A204.1 (cell line): ENCODE data around the gene PHLDA3.

Source experiments
- FAIRE-seq: peaks from 2 replicates; lab custom pipeline; 2012; peaks lifted over from hg19 to GRCh38; lab: Jason Lieb, UNC

Gene PHLDA3

DNA sequence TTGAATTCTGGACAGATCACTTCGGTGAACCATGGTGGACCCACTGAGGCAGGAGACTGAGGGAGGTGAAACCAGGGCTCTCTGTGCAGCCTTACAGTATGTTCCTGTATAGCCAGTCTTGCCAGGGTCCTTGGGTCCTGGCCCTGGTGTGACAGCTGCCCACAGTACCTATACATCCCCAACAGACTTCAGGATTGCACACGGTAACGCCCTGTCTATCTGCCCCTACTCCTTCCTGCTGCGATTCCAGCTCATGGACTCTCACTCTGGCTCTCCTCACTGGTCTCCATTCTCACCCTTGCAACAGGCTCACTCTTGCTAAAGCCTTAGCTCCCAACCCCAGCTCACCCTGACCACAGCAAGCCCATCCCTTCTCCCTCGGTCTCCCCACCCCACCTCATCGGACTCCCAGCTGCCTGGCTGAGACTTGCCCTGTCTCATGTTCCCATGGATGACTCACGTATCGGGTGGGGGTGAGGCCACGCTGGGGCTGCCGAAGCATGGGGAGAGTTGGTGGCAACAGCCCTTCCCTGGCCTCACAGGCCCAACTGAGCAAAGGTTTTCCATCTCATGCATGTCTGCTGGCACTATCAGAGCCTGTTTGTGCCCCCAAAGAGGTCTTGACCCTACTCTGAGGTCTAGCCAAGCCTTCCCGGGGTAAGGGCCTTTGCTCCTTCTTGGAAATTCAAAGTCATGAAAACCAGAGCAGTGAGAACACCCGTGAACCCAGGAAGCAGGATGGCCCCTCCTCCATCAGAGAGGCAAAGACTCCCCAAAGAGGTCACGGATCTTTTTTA is 7.1 kb downstream of the PHLDA3 start:
- FAIRE-seq, result no peak

DNA sequence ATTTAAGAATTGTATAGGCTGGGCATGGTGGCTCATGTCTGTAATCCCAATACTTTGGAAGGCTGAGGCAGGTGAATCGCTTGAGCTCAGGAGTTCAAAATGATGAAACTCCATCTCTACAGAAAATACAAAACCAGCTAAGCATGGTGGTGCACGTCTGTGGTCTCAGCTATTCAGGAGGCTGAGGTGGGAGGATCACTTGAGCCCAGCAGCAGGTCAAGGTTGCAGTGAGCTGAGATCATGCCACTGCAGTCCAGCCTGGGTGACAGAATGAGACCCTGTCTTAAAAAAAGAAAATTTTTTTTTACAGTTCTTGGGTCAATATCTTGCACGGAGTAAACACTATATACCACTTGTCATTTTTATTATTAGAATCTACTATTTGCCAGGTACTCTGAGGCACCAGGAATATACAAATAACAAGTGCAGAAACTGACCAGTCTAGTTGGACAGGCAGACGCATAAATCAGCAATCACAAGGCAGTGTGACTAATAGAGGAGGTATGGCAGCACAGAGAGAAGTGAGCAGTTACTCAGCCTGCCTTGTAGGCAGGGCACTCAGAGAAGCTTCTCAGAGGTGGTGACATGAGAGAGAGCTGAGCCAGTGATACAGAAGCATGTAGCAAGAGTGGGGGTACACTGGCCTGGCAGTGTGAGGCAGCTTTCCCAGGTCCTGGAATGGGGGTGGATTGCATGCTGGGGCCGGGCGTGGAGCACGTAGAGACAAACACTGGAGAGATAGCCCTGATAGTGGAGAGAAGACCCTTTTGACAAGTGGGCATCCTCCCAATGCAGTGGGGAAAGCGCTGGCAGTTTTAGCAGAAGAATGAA is 8.0 kb downstream of the PHLDA3 start:
- no peak for FAIRE-seq

DNA sequence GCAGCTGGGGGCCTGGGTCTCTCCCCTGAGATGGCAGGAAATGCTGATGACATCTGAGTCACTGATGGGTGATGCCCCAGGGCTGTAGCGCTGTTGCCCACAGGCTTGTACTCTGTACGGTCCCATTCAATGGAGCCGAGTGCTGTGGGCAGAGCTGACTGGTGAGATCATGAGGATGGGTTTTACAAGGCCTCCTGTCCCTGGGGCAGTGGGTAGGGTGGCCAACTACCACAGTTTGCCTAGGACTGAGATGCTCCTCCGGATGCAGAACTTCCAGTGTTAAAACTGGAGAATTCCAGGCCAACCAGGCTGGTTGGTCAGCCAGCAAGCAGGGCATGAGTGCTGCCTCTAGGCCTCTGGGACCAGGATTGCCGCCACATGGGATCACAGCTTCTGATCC is 9.2 kb downstream of the PHLDA3 start:
- no peak for FAIRE-seq

DNA sequence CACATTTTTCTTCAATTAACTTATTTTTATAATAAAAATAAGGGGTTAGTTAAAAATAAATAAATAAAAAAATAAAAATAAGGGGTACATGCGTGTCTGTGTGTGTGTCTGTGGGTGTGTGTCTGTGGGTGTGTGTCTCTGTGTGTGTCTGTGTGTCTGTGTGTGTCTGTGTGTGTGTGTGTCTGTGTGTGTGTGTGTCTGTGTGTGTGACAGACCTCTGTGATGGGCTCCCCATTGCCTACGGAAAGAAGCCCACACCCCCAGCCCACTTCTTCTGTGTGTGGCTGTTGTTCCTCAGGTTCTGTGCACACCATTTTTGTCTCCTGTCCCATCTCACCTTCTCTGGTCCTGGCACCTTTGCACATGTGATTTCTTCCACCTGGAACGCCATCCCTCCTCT is 9.9 kb downstream of the PHLDA3 start:
- no peak for FAIRE-seq

DNA sequence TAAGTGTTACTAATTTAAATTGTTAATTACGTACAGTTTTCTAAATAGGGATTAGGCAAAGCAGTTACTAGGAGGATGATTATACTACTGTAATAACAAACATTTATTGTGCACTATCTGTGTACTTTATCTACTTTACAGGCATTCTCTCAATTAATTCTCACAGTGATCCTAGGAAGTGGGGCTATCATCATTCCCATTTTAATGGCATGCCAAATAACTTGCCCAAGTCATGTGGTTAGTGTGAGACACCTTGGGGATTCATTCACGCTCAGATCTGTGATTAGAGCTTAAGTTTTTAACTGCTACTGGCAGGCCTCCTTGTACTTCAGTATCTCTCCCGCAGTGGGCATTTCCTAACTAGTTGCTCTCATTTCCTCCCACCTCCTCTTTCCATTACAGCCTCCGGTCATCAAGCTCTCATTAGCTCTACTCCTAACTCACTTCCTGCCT is 11.5 kb downstream of the PHLDA3 start:
- no peak for FAIRE-seq

DNA sequence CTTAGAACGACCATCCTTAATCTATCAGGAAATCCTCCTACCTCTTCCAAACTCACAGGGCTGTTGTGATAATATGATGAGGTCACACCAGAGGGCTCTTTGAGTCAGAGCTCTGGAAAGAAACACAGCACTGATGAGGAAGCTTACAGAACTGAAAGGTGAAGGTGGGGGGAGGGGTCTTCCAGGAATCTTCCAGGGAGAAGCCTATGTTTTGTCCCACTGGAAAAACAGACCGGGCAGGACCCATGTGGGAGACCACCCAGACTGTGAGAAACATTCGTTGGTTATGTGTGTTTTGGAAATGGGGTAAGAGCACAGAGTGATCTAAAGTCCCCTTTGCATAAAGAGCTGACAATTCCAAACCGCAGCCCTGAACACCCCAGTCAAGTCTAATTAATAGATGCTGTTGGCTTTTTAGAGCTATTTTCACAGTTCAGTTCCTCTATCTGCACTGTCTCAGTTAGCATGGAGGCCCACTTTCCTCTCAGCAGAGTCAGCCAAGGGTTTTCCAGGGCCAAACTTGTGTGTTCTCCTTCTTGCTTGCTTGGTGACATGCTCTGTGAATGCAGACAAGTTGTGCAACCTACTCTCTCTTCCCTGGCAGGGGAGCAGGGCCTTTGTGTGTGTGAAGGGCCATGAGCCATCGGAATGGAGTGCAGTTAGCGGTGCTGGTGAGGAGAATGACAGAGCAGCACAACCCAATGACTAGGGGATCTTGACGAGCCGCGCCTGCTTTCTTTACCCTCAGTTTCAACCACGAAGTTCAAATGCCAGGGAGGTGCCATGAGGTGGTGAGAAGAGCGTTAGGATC is 12.3 kb downstream of the PHLDA3 start:
- FAIRE-seq, result no peak

DNA sequence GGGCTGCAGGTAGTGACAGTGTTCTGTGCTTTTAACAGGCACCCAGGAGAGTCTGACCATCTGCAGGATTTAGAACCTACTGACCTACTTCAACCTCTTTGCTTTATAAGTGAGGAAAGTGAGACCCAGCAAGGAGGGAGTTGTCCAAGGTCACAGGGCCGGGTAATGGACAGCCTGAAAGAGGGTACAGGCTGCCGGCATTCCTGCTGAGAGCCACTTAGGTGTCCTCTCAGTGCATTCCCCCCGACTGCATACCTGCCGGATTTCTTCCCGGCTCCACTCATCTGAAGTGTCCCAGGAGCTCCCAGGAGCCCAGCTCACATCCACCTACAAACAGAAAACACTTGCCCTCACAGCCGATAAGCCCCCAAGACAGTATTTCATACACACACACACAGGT is 13.9 kb downstream of the PHLDA3 start:
- FAIRE-seq, result no peak

DNA sequence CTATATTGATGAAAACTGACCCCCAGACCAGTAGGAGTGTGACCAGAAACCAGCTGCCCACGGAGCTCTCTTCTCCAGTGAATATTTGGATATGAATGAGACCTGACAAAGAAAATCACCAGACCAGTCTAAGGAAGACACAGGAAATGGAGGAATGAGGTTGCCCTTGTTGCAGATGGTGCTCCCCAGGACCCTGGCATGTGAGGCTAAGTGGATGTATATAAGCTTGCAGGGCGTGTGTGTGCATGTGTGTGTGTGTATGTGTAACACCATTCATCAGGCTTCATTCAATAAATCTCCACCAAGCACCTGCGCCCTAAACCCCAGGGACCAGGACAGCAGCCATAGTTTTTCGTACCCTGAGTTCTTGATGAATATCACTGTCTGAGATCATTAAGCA is 14.4 kb downstream of the PHLDA3 start:
- FAIRE-seq, result no peak

DNA sequence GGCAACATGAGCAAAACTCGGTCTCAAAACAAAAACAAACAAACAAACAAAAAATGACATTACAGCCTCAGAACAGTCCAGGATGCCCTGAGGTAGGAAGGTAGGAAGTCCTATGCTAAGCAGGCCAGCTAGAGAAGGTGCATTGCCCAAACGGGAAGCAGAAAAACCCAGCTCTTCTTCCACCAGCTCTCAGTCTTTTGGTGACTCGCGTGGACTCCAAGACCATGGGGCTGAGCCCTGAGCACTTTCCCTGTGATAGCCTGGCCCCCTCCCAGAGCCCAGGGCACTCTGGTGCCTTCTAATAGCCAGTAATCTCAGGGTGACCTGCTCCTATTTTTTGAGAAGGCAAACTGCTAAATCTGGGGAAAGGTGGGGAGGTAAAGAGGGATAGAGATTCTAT is 16.1 kb downstream of the PHLDA3 start:
- FAIRE-seq, result no peak

DNA sequence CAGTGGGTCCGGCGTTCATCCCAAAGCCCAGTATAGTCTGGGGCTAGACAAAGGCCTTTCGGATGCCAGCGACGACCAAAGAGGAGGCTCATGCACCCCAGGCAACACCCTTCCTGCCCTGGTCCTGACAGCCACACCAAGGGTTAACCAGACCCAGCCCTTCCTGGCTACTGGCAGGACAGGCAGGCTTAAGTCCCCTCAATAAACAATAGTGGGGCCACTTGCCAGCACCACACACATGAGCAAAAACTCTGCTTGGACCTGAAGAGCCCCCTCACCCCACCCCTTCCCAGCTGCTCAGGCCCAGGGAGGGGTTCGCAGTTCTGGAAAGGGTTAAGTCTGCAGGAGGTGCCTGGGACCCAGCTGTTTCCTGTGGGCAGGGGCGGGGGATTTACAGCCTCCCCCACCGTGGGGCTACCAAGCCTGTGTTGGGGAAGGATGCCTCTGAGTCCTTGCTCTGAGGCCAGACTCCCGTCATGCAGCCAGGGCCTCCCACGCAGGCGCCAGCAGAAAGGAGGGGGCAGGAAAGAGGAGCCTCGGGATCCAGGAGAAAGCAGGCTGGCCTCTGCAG is 18.2 kb downstream of the PHLDA3 start:
- no peak for FAIRE-seq

DNA sequence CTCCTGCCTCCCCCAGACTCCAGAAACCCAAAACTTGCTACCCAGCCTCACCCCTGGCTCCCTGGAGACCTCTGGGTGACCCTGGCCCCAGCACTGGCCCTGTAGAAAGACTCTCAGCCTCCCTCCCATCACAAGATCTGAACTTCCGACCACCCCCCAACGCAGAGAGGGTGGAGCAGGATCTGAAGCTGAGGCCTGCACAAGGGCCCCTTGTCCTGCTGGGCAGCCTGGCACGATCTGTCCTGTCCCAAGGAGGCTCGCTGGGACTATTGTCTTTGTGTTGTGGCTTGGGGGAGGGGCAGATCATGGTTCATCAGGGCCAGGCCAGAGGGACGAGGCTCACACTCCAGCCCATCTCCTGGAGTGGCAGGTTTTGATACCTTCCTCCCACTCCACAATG is 20.0 kb downstream of the PHLDA3 start:
- FAIRE-seq, result no peak

DNA sequence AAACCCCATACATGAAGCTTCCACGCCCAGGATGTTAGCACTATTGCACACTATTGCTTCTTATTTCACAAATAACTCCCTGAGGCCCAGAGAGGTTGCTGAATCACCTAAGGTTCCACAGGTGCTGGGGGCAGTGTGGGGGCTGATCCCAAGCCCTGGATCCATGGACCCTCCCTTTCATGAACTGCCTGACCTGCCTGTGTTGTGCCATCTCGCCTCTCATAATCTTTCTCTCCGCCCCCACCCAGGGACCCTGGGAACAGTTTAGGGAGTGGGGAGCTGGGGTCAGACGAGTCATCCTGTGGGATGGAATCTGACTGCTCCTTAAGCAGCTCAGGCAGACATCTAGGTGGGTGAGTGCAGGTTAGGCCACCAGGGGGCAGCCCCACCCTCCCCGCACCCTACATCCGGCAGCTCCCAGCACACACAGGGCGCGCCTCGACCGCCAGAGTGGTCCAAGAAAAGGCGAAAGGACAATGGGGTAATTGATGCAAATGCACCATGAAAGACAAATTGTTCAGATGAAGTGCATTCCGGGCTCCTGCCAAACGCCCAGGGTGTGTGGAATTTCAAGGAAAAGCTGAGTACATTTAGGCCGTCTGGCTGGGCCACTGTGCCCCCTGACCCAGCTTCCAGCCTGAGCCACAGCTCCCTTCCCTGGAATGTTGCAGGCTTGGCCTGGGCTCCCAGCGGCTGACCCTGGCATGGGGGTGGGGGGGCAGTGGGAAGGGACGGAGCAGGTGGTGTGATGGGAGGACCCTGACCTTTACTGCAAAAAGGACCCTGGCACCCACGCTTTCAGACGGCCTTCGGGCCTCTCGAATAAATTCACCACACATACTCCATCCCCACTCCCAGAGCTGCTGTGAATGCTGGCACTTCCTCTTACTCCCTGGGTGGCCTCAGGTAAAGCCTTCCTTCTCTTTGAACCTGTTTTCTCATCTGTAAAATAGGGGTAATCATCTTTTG is 20.8 kb downstream of the PHLDA3 start:
- no peak for FAIRE-seq

DNA sequence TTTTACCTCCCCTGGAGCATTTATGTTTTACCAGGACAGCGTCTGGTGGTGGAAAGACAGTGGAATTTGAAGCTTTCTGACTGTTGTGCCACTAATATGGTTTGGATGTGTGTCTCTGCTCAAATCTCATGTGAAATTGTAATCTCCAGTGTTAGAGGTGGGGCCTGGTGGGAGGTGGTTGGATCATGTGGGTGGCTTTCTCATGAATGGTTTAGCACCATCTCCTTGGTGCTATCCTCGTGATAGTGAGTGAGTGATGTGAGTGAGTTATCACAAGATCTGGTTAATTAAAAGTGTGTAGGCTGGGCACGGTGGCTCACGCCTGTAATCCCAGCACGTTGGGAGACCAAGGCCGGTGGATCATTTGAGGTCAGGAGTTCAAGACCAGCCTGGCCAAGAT is 23.7 kb downstream of the PHLDA3 start:
- FAIRE-seq, result no peak

DNA sequence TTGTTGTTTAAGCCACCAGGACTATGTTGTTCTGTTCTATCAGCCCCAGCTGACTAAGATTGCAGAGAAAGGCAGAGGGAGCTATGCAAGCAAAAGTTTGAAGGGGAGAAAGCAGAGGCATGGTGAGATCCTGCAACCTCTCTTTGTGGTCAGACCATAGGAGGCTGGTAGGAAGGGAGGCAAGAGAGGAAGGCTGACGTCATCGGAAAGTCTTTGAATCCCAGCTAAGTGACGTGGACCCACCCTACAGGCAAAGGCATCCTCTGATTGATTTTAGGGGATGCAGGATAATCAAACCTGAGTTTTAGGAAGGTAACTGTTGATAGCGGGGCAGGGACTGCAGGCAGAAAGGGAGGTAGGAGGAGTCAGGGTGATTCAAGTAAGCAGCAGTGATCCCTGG is 24.2 kb downstream of the PHLDA3 start:
- FAIRE-seq, result no peak

DNA sequence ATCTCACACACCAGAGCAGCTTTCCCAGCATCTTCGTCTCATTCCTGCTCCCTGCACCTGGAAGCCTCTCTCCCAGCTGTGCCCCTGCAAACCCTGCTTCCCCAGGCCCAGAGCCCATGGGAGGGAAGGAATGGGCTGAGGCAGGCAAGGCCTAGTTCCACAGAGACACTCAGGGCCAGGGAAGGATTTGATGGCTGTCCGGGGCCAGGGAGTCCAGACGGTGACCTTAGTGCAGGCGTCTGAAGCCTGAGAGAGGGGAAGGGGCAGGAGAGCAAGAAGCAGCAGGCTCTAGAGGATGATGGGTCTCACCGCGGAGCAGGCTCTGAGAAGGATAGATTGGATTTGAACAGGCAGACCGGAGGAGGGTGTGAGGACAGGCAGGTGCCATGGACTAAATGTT is 25.2 kb downstream of the PHLDA3 start:
- no peak for FAIRE-seq

DNA sequence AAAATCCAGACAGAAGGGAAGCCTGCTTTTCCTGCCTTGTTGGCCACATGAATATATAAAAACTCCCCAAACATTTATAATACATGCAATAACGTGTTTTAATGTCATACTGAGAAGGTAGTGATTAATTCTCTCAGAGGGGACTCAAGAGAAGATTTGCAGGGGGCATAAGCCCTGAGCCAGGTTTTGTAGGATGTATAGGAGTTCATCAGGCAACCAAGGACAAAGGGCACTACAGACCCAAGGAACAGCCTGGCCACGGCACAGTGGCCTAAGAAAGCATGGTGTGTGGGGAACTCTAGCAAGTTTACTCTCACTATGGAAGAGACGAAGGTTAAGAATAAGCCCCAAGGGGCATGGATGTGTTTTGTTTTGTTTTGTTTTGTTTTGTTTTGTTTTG is 32.0 kb downstream of the PHLDA3 start:
- no peak for FAIRE-seq

DNA sequence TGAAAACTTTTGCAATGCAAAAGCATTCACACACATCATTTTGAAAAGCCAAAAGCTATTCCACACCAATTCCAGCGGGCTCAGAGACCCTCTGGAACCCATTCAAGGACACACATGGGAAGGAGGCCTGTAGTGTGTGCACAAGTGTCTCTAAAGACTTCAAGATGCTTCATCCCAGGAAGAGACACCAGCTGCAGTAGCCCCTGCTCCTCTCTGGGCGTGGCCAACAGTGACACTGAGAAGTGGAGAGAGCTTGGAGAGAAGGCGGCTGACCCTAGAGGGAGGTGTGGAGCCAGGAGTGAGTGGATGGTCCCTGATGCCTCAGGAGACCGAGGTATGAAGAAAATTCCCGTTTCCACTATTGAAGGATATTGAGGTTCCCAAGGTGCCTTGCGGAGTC is 32.6 kb downstream of the PHLDA3 start:
- FAIRE-seq, result no peak

DNA sequence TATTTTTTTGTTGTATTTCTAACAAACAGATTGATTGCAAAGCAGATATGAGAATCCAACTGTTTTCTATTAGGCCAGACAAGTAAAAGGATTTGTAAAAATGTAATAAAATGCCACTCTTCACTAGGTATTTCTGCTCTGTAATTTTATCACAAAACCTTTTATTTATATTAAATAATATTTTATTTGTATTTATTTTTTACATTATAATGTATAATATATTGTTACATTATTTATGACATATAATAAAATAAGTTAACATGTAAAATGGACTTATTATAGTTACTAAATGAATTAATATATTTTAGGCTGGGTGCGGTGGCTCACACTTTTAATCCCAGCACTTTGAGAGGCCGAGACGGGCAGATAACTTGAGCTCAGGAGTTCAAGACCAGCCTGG is 34.7 kb downstream of the PHLDA3 start:
- peak; percentile 21 for FAIRE-seq

DNA sequence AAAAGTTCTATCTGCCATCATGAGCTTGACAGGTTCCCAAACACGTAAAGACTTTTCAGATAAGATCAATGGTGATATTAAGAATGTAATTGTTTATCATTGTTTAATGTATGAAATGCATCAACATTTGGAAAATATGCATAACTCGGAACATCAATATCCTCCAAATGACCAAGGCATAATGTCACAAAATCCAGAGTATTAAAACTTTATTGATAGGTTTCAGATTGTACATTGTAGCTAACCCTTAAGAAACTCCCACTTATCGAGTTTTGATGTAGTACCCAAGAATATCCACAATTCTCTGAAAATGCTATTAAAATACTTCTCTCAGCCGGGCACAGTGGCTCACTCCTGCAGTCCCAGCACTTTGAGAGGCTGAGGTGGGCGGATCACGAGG is 35.4 kb downstream of the PHLDA3 start:
- FAIRE-seq, result no peak

DNA sequence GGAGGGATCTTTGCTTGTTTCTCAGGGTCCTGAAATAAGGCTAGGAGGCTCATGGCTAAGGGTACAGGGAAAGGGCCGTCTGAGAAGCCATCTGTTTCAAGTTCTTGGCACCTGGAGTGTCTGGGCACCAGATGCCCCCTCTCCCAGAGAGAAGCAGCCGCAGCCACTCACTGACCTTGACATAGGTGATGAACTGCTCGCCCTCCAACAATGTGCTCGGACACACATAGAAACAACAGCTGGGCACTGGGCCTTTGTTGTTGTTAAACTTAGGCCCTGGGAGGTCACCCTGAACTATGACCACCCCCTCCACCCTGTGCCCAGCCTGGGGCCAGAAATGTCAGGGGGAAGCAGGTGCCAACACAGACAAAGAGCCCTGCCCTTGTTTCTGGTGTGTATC is 38.2 kb downstream of the PHLDA3 start:
- FAIRE-seq, result no peak
